Skeletal muscle tissue (tissue), 4 donors: ENCODE measurements around the gene FARP2. TPM values are rescaled to one million over a fixed set of nuclear protein-coding genes. Genes with fewer than 3 reads are reported as not detected.
"Not testable (repeated sequence)": the region's sequence is repeated elsewhere in the genome, so short reads cannot be mapped to it uniquely, and the experiment has no call there.

ENCODE experiments used
- H3K27ac ChIP-seq: one replicate; pipeline ENCODE4 v1.7.0; 2013; ENCODE audit warnings: mild to moderate bottlenecking, low read depth, low read length, inconsistent platforms
- H3K27me3 ChIP-seq, 3 donors: one replicate each; pipeline ENCODE4 v1.7.0; 2013; ENCODE audit warnings: low read length in 3 of 3; ENCODE audit not compliant: control insufficient read depth in 3 of 3, insufficient read depth in 3 of 3
- H3K36me3 ChIP-seq, 3 donors: one replicate each; pipeline ENCODE4 v1.7.0; 2013; ENCODE audit warnings: low read length in 3 of 3; ENCODE audit not compliant: control insufficient read depth in 3 of 3, insufficient read depth in 3 of 3
- H3K4me1 ChIP-seq, 3 donors: one replicate each; pipeline ENCODE4 v1.7.0; 2013; ENCODE audit warnings: low read length in 3 of 3, mild to moderate bottlenecking in 3 of 3; ENCODE audit not compliant: control insufficient read depth in 3 of 3, insufficient read depth in 3 of 3
- H3K4me3 ChIP-seq, 3 donors: one replicate each; pipeline ENCODE4 v1.7.0; 2013; ENCODE audit warnings: low read length in 3 of 3
- H3K9ac ChIP-seq, 3 donors: one replicate each; pipeline ENCODE4 v1.7.0; 2013; ENCODE audit warnings: low read length in 3 of 3, mild to moderate bottlenecking in 3 of 3, moderate library complexity in 2 of 3, low read depth in 1 of 3
- H3K9me3 ChIP-seq, 3 donors: one replicate each; pipeline ENCODE4 v1.7.0; 2013; ENCODE audit warnings: low read length in 3 of 3; ENCODE audit not compliant: control insufficient read depth in 3 of 3
- total RNA-seq: library from RNA; depleted of rRNA; stranded (reverse); fragments of >200 nt; gene quantifications from one replicate; pipeline ENCODE4 v1.2.3, GENCODE V29; 2014
- donor health status: Osteomylitis.

FARP2 gene
- total RNA-seq, 1 donor from 2014 or later = 21.9 TPM

- Histone ChIP-seq H3K4me3 (peak overlapping the region; percentile 93 to 95 (median 94)), H3K9ac (peak overlapping the region; percentile 91 to 98 (median 92)), H3K27me3 (no peaks in the 10 kb centered on the region), H3K27ac (peak overlapping the region; percentile 99), H3K36me3 (no peaks in the 10 kb centered on the region), H3K4me1 (peaks cover 44 to 58% (median 53%) of the 10 kb centered on the region in 3 donors), H3K9me3 (no peaks in the 10 kb centered on the region)
These were observed 41.6 kb upstream of the FARP2 start for GRCh38 chr2:241314226-241315092.

GRCh38 chr2:241315093-241315878 is 40.8 kb upstream of the FARP2 start, which contains the start of gene HDLBP:
HDLBP (minus strand) TSS chr2:241315672; CDS start chr2:241266869, 48,803 bp downstream.
- no peaks in the 10 kb centered on the region for H3K27me3 ChIP-seq
- H3K4me3 ChIP-seq = peak within 1 kb of the TSS; percentile 94 to 96 (median 95)
- H3K9me3 ChIP-seq = no peaks in the 10 kb centered on the region
- peaks cover 52 to 57% (median 55%) of the 10 kb centered on the region in 3 donors for H3K4me1 ChIP-seq
- H3K9ac ChIP-seq = peak within 1 kb of the TSS; percentile 94 to 98 (median 97)
- H3K36me3 ChIP-seq = no peaks in the 10 kb centered on the region
- peak within 1 kb of the TSS; percentile 99 for H3K27ac ChIP-seq

GRCh38 chr2:241315879-241316631 is 40.0 kb upstream of the FARP2 start, which contains the start of gene SEPTIN2:
SEPTIN2 (plus strand) TSS chr2:241315925; CDS start chr2:241324233, 8,308 bp downstream.
- Histone ChIP-seq H3K9ac (peak within 1 kb of the TSS; percentile 94 to 98 (median 97)), H3K4me1 (peaks cover 55 to 62% (median 61%) of the 10 kb centered on the region in 3 donors), H3K4me3 (peak within 1 kb of the TSS; percentile 94 to 96 (median 95)), H3K27me3 (no peaks in the 10 kb centered on the region), H3K36me3 (no peaks in the 10 kb centered on the region), H3K27ac (peak within 1 kb of the TSS; percentile 99), H3K9me3 (no peaks in the 10 kb centered on the region)

GRCh38 chr2:241316825-241317224 is 39.3 kb upstream of the FARP2 start:
- Histone ChIP-seq H3K9ac (peak overlapping the region; percentile 93 to 97 (median 94)), H3K9me3 (no peaks in the 10 kb centered on the region), H3K27ac (peak overlapping the region; percentile 99), H3K27me3 (no peaks in the 10 kb centered on the region), H3K4me1 (peaks cover 61 to 66% (median 64%) of the 10 kb centered on the region in 3 donors), H3K4me3 (peak overlapping the region; percentile 90 to 96 (median 95)), H3K36me3 (no peaks in the 10 kb centered on the region)

- Histone ChIP-seq H3K27me3 (no peaks in the 10 kb centered on the region), H3K36me3 (no peaks in the 10 kb centered on the region), H3K27ac (peak overlapping the region; percentile 99), H3K4me3 (peak overlapping the region in 2 of 3 donors; percentile 95 to 96), H3K9me3 (no peaks in the 10 kb centered on the region), H3K9ac (peak overlapping the region; percentile 93 to 97 (median 94)), H3K4me1 (peaks cover 62 to 70% (median 66%) of the 10 kb centered on the region in 3 donors)
These were observed 38.7 kb upstream of the FARP2 start for GRCh38 chr2:241317391-241317790.

GRCh38 chr2:241318830-241319229 is 37.3 kb upstream of the FARP2 start:
- H3K27ac ChIP-seq, H3K27me3 ChIP-seq, H3K9ac ChIP-seq, H3K36me3 ChIP-seq, H3K4me3 ChIP-seq, H3K9me3 ChIP-seq: not testable (repeated sequence)
- H3K4me1 ChIP-seq = peaks cover 56 to 61% (median 57%) of the 10 kb centered on the region in 3 donors

GRCh38 chr2:241320394-241320793 is 35.7 kb upstream of the FARP2 start:
- Histone ChIP-seq H3K27ac (no peak overlapping the region), H3K4me3 (no peak overlapping the region), H3K4me1 (peaks cover 49 to 61% (median 54%) of the 10 kb centered on the region in 3 donors), H3K9ac (peak overlapping the region in 1 of 3 donors; percentile 1), H3K9me3 (no peaks in the 10 kb centered on the region), H3K36me3 (no peaks in the 10 kb centered on the region), H3K27me3 (no peaks in the 10 kb centered on the region)

- Histone ChIP-seq H3K4me1 (peaks cover 49 to 61% (median 54%) of the 10 kb centered on the region in 3 donors), H3K27me3 (no peaks in the 10 kb centered on the region), H3K9ac (peak overlapping the region in 1 of 3 donors; percentile 44), H3K4me3 (no peak overlapping the region), H3K27ac (no peak overlapping the region), H3K9me3 (no peaks in the 10 kb centered on the region), H3K36me3 (no peaks in the 10 kb centered on the region)
These were observed 35.1 kb upstream of the FARP2 start for GRCh38 chr2:241321033-241321432.

GRCh38 chr2:241321886-241322285 is 34.2 kb upstream of the FARP2 start:
- no peak overlapping the region for H3K9ac ChIP-seq
- peak overlapping the region in 1 of 3 donors; percentile 10 for H3K4me3 ChIP-seq
- no peak overlapping the region for H3K27ac ChIP-seq
- H3K27me3 ChIP-seq = no peaks in the 10 kb centered on the region
- peaks cover 3 to 4% (median 4%) of the 10 kb centered on the region in 3 donors for H3K36me3 ChIP-seq
- H3K4me1 ChIP-seq = peaks cover 40 to 54% (median 48%) of the 10 kb centered on the region in 3 donors
- no peaks in the 10 kb centered on the region for H3K9me3 ChIP-seq
